GM12878 (cell line): ENCODE data around the gene GPC6.

Source experiments
- BACH1 ChIP-seq: fragments of 450-650 bp; IDR thresholded peaks from 2 replicates; pipeline ENCODE4 v1.6.1; 2017; ENCODE audit warnings: mild to moderate bottlenecking, borderline replicate concordance
- FOXM1 ChIP-seq: IDR thresholded peaks from 2 replicates; pipeline ENCODE4 v1.6.1; 2012; ENCODE audit warnings: low read depth, mild to moderate bottlenecking, inconsistent platforms, low read length, moderate library complexity
- GABPA ChIP-seq: IDR thresholded peaks from 2 replicates; pipeline ENCODE4 v1.6.1; 2014; ENCODE audit warnings: antibody characterized with exemption, low read depth, mild to moderate bottlenecking, inconsistent platforms
- MTA2 ChIP-seq: fragments of 450-650 bp; IDR thresholded peaks from 2 replicates; pipeline ENCODE4 v1.6.1; 2016; ENCODE audit warnings: low read depth, mild to moderate bottlenecking, moderate library complexity
- NR2C2 ChIP-seq: IDR thresholded peaks from 2 replicates; pipeline ENCODE4 v1.6.1; 2011; ENCODE audit warnings: borderline replicate concordance, low read depth; ENCODE audit not compliant: control insufficient read depth, insufficient read length
- POLR2AphosphoS5 ChIP-seq: IDR thresholded peaks from 2 replicates; pipeline ENCODE4 v1.6.1; 2011; ENCODE audit warnings: mild to moderate bottlenecking, low read length, inconsistent platforms
- TAF1 ChIP-seq: IDR thresholded peaks from 2 replicates; pipeline ENCODE4 v1.6.1; 2011; ENCODE audit warnings: mild to moderate bottlenecking, low read depth, low read length, borderline replicate concordance
- YY1 ChIP-seq: IDR thresholded peaks from 2 replicates; pipeline ENCODE4 v1.6.1; 2011; ENCODE audit warnings: low read depth, mild to moderate bottlenecking, low read length
- TF ChIP-seq, protein P1 (sequence below): fragments of 450-650 bp; IDR thresholded peaks from 2 replicates; pipeline ENCODE4 v1.6.1; 2016; ENCODE audit warnings: mild to moderate bottlenecking
- TF ChIP-seq, protein P2 (sequence below), 3 experiments: IDR thresholded peaks in 2 of 3; conservative IDR thresholded peaks in 1 of 3; 2 replicates each; pipeline ENCODE4 v1.5.1; 2011; ENCODE audit warnings: low read depth in 3 of 3, low read length in 3 of 3, mild to moderate bottlenecking in 3 of 3, control low read depth in 2 of 3, moderate library complexity in 2 of 3, inconsistent platforms in 1 of 3, mixed read lengths in 1 of 3; ENCODE audit not compliant: control insufficient read depth in 2 of 3, insufficient read depth in 1 of 3; ENCODE audit errors: extremely low read depth in 1 of 3
- TF ChIP-seq, protein P3 (sequence below): IDR thresholded peaks from 2 replicates; pipeline ENCODE4 v1.6.1; 2012; ENCODE audit warnings: mild to moderate bottlenecking, low read depth, low read length

DNA sequence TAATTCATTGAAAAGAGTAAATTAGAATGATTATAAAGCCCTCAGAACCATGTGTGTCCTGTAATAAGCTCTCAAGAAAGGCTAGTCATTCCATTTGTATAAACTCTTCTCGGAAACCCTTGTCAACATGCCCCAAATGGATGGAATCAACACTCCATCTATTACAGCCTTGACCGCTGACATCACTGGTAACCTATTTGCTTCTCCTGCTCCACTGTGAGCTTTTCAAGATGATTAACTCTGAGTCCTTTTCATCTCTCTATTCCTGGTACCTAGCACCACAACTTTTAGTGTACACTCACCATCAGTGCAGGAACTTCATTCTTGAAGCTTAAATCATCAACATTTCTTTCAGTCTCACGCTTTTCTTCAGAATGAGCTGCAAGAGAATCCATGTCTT lies 640.9 kb downstream of the GPC6 start:
- TF ChIP-seq, protein P1, sequence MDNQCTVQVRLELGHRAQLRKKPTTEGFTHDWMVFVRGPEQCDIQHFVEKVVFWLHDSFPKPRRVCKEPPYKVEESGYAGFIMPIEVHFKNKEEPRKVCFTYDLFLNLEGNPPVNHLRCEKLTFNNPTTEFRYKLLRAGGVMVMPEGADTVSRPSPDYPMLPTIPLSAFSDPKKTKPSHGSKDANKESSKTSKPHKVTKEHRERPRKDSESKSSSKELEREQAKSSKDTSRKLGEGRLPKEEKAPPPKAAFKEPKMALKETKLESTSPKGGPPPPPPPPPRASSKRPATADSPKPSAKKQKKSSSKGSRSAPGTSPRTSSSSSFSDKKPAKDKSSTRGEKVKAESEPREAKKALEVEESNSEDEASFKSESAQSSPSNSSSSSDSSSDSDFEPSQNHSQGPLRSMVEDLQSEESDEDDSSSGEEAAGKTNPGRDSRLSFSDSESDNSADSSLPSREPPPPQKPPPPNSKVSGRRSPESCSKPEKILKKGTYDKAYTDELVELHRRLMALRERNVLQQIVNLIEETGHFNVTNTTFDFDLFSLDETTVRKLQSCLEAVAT: no peak
- TF ChIP-seq POLR2AphosphoS5 (no peak), GABPA (no peak), YY1 (no peak), BACH1 (no peak), FOXM1 (no peak), MTA2 (no peak), TAF1 (no peak), NR2C2 (no peak)
- TF ChIP-seq, protein P2, sequence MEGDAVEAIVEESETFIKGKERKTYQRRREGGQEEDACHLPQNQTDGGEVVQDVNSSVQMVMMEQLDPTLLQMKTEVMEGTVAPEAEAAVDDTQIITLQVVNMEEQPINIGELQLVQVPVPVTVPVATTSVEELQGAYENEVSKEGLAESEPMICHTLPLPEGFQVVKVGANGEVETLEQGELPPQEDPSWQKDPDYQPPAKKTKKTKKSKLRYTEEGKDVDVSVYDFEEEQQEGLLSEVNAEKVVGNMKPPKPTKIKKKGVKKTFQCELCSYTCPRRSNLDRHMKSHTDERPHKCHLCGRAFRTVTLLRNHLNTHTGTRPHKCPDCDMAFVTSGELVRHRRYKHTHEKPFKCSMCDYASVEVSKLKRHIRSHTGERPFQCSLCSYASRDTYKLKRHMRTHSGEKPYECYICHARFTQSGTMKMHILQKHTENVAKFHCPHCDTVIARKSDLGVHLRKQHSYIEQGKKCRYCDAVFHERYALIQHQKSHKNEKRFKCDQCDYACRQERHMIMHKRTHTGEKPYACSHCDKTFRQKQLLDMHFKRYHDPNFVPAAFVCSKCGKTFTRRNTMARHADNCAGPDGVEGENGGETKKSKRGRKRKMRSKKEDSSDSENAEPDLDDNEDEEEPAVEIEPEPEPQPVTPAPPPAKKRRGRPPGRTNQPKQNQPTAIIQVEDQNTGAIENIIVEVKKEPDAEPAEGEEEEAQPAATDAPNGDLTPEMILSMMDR (IDR thresholded peaks at IDR 0.05 in 2 of 3, conservative IDR thresholded peaks at IDR 0.05 in 1 of 3; ENCODE audit: control insufficient read depth in 2 of 3, extremely low read depth in 1 of 3, insufficient read depth in 1 of 3, low read depth in 3 of 3, low read length in 3 of 3): no peak
- TF ChIP-seq, protein P3, sequence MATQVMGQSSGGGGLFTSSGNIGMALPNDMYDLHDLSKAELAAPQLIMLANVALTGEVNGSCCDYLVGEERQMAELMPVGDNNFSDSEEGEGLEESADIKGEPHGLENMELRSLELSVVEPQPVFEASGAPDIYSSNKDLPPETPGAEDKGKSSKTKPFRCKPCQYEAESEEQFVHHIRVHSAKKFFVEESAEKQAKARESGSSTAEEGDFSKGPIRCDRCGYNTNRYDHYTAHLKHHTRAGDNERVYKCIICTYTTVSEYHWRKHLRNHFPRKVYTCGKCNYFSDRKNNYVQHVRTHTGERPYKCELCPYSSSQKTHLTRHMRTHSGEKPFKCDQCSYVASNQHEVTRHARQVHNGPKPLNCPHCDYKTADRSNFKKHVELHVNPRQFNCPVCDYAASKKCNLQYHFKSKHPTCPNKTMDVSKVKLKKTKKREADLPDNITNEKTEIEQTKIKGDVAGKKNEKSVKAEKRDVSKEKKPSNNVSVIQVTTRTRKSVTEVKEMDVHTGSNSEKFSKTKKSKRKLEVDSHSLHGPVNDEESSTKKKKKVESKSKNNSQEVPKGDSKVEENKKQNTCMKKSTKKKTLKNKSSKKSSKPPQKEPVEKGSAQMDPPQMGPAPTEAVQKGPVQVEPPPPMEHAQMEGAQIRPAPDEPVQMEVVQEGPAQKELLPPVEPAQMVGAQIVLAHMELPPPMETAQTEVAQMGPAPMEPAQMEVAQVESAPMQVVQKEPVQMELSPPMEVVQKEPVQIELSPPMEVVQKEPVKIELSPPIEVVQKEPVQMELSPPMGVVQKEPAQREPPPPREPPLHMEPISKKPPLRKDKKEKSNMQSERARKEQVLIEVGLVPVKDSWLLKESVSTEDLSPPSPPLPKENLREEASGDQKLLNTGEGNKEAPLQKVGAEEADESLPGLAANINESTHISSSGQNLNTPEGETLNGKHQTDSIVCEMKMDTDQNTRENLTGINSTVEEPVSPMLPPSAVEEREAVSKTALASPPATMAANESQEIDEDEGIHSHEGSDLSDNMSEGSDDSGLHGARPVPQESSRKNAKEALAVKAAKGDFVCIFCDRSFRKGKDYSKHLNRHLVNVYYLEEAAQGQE: no peak
